CD4-positive, alpha-beta T cell treated with Interleukin-2 at 100 ng/mL for 4 hours (primary cell): ENCODE data around the gene SPC24.
"Not testable (repeated sequence)": the region's sequence is repeated elsewhere in the genome, so short reads cannot be mapped to it uniquely, and the experiment has no call there.

Experiments used
- DNase-seq: peaks from one replicate; pipeline ENCODE4 v3.0.0-alpha.2; 2020; ENCODE audit warnings: low spot score

SPC24 gene

DNA sequence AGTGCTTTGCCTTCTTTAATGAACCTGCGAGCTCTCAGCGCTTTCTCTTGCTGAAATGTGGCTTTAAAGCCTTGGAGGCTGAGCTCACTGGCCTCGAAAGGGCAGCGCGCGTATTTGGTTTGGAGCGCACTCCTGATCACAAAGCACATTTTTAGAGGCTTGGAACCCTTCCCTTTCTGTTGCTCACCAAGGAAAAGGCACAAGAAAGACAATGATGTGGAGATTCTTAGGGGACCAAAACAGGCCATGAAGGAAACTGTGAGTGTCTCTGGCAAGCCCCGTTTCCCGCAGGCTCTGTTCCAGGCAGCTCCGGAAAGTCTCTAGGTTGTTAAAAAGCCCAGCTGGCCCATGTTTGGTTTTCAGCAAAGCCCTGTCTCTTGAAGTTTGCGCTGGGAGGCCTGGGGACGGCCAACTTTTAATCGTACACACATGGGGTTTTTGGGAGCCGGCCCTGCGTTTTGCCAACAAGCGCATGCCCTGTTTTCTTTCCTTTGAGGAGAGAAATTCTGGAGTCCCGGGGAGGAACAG lies 9.4 kb upstream of the SPC24 start:
- no peak for DNase-seq

DNA sequence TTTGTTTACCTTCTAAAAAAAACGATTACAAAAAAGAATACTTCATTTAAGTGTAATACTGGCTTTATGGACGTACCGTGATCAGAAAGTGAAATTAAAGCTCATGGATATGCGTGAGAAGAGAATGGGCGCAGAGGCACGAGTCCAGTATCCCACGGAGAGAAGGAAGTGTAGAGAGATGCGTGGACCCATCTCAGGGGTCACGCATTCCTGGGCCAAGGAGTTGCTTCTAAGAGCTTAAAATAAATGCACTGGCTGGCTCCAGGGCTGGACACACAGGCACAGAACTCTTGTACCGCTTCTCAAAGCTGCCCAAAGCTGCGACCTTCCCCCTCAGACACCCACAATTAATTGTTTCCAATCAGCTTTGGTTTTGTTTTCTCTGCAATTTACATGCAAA lies 8.7 kb upstream of the SPC24 start:
- no peak for DNase-seq

DNA sequence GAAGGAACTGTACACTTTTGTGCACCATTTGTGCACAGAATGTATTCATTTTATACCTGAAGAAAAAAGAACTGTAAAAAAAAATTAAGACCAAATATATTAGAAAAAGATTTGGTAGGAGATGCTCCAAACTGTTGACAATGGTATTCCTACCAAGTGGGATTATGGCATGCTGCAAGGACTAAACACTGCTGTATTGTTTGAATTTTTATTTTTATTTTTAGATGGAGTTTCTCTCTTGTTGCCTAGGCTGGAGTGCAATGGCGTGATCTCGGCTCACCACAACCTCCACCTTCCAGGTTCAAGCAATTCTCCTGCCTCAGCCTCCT lies 4.8 kb upstream of the SPC24 start:
- not testable (repeated sequence) for DNase-seq

DNA sequence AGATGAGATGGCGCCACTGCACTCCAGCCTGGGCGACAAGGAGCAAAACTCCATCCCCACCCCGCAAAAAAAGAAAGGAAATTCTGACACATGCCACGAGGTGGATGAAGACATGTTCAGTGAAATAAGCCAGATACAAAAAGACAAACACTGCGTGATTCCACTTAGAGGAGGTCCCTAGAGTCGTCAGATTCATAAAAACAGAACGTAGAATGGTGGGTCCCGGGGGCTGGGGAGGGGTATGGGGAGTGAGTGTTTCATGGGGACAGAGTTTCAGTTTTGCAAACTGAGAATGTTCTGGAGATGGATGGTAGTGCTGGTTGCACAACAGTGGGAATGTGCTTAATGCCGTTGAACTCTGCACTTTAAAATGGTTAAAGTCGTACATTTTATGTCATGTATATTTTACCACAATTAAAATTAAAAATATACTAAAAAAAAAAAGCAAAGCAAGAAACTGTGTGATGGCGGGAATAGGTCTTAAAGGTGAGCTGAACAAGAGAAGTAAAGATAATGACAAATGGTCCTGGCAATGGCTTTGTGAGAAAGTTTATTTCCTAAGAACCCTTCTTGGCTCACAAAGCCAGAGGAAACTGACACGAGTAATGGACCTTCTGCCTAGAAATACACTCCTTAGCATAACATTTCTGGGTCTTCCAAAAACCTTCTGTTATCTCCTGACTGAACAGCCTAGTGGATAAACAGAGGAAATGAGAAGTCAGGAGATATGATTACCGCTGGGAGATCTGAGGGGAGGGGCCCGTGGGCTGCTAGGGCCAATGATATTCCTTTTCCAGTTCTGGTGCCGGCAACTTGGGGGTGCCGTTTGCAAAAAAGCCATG lies 4.2 kb upstream of the SPC24 start:
- no peak for DNase-seq

DNA sequence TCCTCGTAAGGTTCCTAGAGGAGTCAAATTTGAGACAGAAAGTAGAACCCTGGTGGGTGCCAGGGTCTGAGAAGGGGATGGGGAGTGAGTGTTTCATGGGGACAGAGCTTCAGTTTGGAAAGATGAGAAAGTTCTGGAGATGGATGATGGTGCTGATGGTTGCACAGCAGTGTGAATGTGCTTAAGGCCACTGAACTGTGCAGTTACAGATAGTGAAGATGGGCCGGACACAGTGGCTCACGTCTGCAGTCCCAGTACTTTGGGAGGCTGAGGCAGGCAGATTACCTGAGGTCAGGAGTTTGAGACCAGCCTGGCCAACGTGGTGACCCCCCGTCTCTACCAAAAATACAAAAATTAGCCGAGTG lies 917 bp downstream of the SPC24 start:
- no peak for DNase-seq

DNA sequence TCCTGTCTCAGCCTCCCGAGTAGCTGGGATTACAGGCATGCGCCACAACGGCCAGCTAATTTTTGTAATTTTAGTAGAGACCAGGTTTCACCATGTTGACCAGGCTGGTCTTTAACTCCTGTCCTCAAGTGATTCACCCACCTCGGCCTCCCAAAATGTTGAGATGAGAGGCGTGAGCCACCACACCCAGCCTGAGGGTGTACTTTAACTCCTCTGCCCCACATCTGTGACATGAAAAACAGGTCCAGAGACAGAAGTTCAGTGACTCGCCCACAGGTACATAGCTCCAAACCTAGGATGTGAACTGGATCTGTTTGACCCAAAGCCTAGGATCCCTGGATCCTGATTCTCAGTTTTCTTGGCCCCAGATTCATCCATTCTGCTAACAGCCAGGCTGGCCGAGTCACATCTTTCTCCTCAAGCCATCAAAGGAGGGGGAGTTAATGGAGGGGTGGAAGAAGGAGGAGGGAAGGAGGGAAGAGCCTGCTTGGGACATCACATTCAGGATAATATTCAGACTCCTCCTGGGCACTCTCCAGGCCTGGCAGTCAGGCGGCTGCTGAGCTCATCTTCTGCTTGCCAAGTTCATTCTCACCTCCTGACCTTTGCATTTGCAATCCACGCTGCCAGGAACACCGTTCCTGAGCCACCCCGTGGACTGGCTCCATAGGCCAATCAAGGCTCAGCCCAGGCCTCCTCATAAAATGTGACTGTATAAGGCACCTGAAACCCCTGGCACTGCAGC lies 3.1 kb downstream of the SPC24 start:
- no peak for DNase-seq

DNA sequence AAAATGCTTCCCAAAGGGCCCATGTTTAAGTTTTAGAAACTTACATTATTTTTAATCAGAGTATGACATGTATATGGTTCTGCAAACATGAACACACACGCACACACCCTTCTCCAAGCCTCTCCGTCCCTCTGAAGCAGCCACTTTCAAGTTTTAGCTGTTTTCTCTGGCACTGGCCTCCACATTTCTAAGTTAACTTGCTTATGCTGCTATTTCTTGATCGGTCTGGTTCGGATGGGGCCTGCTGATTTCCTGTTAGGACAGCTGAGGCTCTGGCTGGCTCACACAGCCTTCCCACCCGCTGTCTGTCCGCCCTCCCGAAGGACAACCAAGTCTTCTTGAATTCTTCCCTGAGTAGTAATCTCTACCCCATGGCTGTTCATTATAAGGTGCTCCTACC lies 4.4 kb downstream of the SPC24 start:
- no peak for DNase-seq

DNA sequence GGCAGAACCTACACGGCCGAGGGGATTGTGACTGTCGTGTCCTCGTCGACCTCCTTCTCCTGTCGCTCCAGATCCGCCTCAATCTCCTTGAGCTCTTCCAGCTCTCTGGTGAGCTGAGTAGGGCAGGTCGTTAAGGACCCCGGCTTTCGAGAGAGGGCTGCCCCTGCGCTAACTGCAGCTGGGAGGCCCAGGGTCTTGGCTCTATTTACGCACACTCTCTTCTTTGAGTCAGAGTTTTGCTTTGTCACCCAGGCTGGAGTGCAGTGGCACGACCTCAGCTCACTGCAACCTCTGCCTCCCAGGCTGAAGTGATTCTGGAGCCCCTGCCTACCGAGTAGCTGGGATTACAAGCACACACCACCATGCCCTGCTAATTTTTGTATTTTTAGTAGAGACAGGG lies 7.6 kb downstream of the SPC24 start:
- no peak for DNase-seq

DNA sequence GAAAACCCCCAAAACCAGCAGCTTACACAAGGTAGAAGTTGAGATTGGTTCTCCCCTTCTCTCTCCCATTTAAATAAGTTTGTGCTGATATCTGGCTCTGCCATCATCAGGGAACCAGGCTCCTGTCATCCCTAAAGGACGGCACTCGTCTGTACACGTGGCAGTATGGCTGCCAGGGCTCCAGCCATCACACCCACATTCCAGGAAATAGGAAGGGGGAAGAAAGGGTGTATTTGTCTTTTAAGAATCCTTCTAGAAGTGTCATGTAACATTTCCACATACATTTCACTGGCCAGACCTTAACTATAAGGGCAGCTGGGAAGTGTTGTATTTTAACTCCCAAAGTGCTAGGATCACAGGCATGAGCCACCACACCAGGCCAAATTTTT lies 10.1 kb downstream of the SPC24 start:
- DNase-seq: no peak

DNA sequence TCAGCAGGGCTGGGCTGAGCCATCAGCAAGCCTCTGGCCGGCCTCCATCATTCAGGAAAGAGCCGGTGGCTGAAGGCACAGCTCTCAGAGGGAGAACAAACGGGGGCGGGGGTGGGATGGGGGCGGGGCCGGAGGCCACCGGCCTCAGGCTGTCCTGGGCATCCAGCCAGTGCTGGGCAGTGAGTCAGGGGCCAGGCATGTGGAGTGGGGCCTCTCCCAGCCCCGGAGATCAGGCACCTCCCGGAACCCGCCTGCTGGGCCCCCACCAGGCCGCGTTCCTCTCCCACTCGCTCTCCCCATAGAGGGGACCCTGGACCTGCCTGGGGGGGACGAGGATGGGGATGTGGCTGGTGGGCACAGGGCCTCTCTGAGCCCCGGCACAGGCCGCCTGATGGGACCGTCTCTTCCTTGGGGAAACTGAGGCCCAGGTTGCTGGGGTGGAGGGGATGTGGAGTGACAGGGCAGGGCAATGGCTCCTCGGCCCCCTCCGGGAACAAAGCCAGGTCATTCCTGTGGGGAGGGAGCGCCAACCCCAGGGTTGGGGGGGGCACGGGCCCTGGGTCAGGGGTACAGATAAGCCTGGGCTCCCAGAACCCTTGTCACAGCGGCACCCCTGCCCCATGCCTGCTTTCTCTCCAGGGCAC lies 12.9 kb downstream of the SPC24 start:
- DNase-seq: no peak

DNA sequence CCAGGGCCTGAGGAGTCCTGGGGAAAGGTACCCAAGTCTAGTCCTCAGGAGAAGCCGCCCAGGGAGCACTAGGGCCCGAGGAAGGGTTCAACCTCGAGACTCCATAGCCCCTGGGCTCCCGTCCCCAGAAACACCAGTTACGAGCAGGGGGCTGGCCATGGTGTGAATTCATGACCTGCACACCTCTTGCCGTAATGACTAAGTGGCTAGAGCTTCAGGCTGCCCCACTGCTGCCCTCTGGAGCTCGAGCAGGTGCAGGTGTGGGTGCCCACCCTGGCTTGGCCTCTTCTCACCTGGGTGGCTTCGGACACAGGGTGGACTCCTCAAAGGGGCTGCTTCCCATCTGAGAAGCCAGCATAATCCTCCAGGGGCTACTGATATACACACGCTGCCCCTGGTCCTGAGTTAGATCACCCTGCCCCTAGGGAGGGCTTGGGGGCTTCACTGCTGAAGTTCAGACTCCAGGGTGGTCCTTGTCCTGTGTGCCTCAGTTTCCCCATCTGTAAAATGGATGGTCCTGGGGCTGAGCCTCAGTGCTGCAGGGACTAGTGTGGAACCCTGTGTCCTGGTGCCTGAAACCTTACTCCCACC lies 13.6 kb downstream of the SPC24 start:
- DNase-seq: no peak

DNA sequence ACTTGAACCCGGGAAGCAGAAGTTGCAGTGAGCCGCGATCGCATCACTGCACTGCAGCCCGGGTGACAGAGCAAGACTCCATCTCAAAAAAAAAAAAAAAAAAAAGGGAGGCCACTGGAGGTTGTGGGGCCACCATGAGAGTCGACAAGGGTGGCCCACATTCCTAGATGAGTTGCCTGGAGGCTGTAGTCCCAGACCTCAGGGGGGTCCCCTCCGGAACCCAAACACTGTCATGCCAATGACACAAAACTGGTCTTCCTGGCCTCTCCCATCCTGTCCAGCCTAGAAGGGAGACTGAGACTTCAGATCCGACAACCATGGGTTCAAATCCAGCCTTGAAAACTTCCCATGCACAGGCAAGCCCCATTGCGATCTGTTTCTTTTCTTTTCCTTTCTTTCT lies 14.7 kb downstream of the SPC24 start:
- no peak for DNase-seq

DNA sequence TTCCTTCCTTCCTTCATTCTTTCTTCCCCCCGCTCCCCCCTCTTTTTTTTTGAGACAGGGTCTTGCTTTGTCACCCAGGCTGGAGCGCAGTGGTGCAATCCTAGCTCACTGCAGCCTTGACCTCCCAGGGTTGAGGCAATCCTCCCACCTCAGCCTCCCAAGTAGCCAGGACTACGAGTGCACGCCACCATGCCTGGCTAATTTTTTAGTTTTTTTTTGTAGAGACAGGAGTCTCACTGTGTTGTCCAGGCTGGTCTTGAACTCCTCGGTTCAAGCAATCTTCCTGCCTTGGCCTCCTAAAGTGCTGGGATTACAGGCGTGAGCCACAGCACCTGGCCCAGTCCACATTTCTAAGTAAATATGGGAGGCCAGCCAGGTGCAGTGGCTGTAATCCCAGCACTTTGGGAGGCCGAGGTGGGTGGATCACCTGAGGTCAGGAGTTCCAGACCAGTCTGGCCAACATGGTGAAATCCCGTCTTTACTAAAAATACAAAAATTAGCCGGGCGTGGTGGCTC lies 15.5 kb downstream of the SPC24 start:
- not testable (repeated sequence) for DNase-seq

DNA sequence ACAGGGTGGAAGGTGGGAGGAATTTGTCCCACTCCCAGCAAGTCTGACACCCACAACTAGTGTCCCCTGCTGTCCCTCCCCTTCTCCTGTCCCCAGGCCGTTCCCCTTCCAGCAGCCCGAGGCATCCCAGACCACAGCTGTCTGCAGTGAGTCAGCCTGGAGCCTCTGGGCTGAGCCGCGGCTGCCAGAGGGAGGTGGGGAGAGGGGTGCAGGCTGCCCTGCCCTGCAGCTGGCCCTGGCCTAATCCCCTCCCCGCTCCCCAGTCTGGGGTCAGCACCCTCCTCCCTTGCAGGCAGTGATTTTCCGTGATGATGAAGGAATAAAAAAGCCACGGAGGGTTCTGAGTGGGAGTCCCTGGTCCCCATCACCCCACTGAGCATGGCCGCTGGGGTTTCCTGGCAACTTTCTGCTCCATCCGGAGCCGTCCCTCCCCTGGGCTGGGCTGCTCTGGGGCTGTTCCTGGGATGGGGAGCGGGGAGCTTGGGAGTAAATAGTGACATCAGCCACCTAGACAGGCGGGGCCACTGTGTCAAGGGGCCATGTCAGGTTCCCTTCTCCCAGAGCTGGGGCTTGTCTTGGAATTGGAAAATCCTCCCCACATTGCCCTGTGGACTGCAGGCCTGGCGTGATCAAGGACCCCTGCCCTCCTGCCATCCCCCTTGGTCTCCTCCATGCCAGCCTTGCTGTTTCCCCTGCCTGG lies 16.8 kb downstream of the SPC24 start:
- no peak for DNase-seq

DNA sequence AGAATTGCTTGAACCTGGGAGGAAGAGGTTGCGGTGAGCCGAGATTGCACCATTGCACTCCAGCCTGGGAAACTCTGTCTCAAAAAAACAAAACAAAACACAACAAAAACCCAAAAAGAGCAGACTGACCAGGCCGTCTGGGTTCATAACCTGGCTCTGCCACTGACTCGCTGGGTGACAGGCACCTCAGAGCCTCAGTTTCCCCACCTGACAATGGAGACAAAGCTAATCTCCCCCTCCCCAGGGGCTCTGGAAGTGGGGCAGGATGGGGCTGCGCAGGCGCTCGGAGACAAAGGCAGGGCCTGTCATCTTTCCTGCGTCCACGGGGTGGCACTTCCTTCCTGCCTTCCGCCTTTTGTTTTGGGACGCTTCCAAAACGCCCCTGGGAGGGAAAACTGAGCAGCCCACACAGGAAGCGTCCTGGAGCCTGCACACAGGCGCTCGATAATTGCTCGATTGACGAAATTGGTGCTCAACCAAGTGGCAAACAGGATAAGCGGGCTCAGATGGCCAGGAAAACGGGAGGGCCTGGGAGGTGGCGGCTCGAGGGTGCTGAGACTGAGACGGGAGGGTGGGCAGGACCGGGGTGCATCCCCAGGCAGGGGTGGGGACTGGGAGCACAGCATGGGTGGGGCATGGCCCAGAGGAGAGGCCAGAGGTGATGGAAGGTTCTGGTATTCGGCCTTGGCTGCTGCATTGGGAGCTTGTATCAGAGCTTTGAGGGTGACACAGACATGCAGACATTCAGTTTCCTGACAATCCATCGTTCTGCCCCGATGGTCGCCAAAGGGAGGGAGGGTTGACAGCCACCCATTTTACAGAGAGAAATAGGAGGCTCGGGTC lies 17.8 kb downstream of the SPC24 start:
- DNase-seq: peak; percentile 61

DNA sequence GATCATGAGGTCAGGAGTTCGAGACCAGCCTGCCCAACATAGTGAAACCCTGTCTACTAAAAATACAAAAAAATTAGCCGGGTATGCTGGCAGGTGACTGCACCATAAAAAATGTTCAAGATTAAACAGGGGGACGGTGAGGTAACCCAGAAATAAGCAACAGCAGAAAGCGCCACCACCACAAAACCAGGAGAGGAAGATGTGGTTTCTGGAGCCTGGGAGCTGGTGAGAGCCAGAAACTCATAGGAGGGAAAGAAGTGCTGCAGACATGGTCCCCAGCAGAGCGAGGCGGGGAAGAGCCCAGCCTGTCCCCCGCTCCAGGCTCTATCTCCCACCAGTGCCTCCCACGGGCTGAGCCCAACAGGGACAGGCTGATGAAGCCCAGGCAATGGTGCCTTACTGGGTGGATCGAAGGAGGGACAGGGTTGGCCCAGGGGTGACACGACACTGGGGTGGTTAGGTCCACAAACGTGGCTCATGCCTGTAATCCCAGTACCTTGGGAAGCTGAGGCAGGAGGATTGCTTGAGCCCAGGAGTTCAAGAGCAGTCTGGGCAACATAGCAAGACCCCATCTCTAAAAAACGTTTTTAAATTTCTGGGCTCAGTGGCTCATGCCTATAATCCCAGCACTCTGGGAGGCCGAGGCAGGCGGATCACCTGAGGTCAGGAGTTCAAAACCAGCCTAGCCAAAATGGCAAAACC lies 19.0 kb downstream of the SPC24 start:
- no peak for DNase-seq

DNA sequence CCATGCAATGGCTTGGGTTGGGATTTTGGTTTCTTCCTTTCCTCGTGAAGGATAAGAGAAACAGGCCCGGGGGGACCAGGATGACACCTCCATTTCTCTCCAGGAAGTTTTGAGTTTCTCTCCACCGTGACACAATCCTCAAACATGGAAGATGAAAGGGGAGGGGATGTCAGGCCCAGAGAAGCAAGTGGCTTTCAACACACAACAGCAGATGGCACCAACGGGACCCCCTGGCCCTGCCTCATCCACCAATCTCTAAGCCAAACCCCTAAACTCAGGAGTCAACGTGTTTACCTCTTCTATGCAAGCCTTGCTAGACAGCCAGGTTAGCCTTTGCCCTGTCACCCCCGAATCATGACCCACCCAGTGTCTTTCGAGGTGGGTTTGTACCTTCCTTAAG lies 24.1 kb downstream of the SPC24 start:
- DNase-seq: no peak

DNA sequence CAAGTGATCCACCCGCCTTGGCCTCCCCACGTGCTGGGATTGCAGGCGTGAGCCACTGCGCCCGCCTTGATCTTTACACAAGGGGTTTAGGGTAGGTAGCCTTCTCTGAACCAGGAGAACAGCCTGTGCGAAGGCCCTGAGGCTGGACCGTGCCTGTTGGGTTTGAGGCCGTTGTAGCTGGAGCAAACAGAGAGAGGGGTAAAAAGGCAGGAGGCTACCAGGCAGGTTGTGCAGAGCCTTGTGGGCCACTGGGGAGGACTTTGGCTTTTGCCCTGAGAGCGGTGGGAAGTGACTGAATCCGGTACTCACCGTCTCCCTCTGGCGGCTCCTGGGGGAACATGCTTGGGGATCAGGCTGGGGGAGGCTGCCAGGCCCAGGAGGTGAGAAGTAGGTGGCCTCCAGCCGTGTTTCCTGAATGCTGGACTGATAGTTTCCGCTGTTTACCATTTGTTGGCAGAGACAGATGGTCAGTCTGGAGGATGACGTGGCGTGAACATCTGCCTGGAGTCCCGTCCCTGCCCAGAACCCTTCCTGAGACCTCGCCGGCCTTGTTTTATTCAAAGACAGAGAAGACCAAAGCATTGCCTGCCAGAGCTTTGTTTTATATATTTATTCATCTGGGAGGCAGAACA lies 24.6 kb downstream of the SPC24 start:
- peak; percentile 74 for DNase-seq

DNA sequence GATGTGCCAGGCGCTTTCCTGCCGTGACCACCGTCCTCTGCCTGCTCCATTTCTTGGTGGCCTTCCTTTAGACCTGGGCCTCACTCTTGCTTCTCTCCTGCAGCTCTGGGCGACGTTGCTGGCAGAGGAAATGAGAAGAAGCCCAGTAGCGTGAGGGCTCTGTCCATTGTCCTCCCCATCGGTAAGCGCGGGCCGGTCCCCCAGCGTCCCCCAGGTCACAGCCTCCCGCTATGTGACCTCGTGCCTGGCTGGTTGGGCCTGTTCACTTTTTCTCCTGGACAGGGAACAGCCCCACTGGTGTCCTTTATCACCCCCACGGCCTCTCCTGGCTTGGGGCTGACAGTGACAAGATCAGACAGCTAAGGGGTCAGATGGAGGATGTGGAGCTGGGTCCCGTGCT lies 27.7 kb downstream of the SPC24 start:
- DNase-seq: no peak
